Activated CD4-positive, CD25-positive, alpha-beta regulatory T cell treated with anti-CD3 and anti-CD28 coated beads, Interleukin-2, amount 50 U/mL, for 72 hours (primary cell): Measurements from ENCODE around the gene EPC2.
"Not testable (repeated sequence)": the region's sequence is repeated elsewhere in the genome, so short reads cannot be mapped to it uniquely, and the experiment has no call there.

Source experiments
- DNase-seq: peaks from one replicate; pipeline ENCODE4 v3.0.0; 2021

EPC2 gene

GRCh38 chr2:148737742-148738141, 93.2 kb downstream of the EPC2 start:
- no peak for DNase-seq

GRCh38 chr2:148739454-148740105, 95.0 kb downstream of the EPC2 start:
- no peak for DNase-seq

- no peak for DNase-seq
Observed at GRCh38 chr2:148742373-148742772, 97.8 kb downstream of the EPC2 start.

GRCh38 chr2:148745151-148745851, 100.8 kb downstream of the EPC2 start:
- DNase-seq: no peak

GRCh38 chr2:148746973-148747372, 102.4 kb downstream of the EPC2 start:
- no peak for DNase-seq

GRCh38 chr2:148751907-148752306, 107.4 kb downstream of the EPC2 start:
- no peak for DNase-seq

- no peak for DNase-seq
Observed at GRCh38 chr2:148752977-148753376, 108.4 kb downstream of the EPC2 start.

- DNase-seq: no peak
Observed at GRCh38 chr2:148754864-148755263, 110.3 kb downstream of the EPC2 start.

GRCh38 chr2:148756292-148756975, 111.9 kb downstream of the EPC2 start:
- DNase-seq: no peak

GRCh38 chr2:148764815-148765214, 120.3 kb downstream of the EPC2 start:
- DNase-seq: no peak

GRCh38 chr2:148770047-148770446, 125.5 kb downstream of the EPC2 start:
- DNase-seq: no peak

- no peak for DNase-seq
Observed at GRCh38 chr2:148781544-148781943, 137.0 kb downstream of the EPC2 start.

- DNase-seq: no peak
Observed at GRCh38 chr2:148789059-148789458, 144.5 kb downstream of the EPC2 start.

- not testable (repeated sequence) for DNase-seq
Observed at GRCh38 chr2:148790172-148790571, 145.6 kb downstream of the EPC2 start.

GRCh38 chr2:148794558-148794957, 150.0 kb downstream of the EPC2 start:
- no peak for DNase-seq

- DNase-seq: no peak
Observed at GRCh38 chr2:148796735-148797512, 152.4 kb downstream of the EPC2 start.

- DNase-seq: no peak
Observed at GRCh38 chr2:148802448-148803220, 158.1 kb downstream of the EPC2 start.

GRCh38 chr2:148810081-148810480, 165.5 kb downstream of the EPC2 start:
- no peak for DNase-seq

GRCh38 chr2:148812306-148812705, 167.8 kb downstream of the EPC2 start:
- no peak for DNase-seq

GRCh38 chr2:148813603-148814065, 169.1 kb downstream of the EPC2 start:
- DNase-seq: peak; percentile 57

- DNase-seq: no peak
Observed at GRCh38 chr2:148814143-148814859, 169.8 kb downstream of the EPC2 start.
